H9 (cell line): ENCODE data around the gene RPUSD3. TPM values are rescaled to one million over a fixed set of nuclear protein-coding genes. Genes with fewer than 3 reads are reported as not detected.

ENCODE experiments used
- DNase-seq: peaks from one replicate; pipeline ENCODE4 v3.0.0-alpha.2; 2017
- H2AFZ ChIP-seq: one replicate; pipeline ENCODE4 v1.6.1; 2013; ENCODE audit warnings: mild to moderate bottlenecking, low read length, control low read depth, moderate library complexity
- H2AK5ac ChIP-seq: 2 replicates; pipeline ENCODE4 v1.6.1; 2013; ENCODE audit warnings: low read length, control low read depth, mixed read lengths; ENCODE audit not compliant: insufficient read length
- H2BK120ac ChIP-seq: one replicate; pipeline ENCODE4 v1.6.1; 2013; ENCODE audit warnings: low read depth, mild to moderate bottlenecking, low read length, control low read depth, inconsistent platforms; ENCODE audit not compliant: poor library complexity, severe bottlenecking
- H2BK12ac ChIP-seq: 2 replicates; pipeline ENCODE4 v1.6.1; 2013; ENCODE audit warnings: low read length, control low read depth, mixed read lengths, low read depth; ENCODE audit not compliant: insufficient read length
- H2BK15ac ChIP-seq: 2 replicates; pipeline ENCODE4 v1.6.1; 2013; ENCODE audit warnings: low read depth, low read length, control low read depth
- H2BK20ac ChIP-seq: one replicate; pipeline ENCODE4 v1.6.1; 2013; ENCODE audit warnings: low read depth, mild to moderate bottlenecking, low read length, control low read depth, inconsistent platforms; ENCODE audit not compliant: poor library complexity, severe bottlenecking
- H2BK5ac ChIP-seq: 2 replicates; pipeline ENCODE4 v1.6.1; 2013; ENCODE audit warnings: low read length, control low read depth, mixed read lengths; ENCODE audit not compliant: insufficient read length
- H3K14ac ChIP-seq: 2 replicates; pipeline ENCODE4 v1.6.1; 2013; ENCODE audit warnings: low read length, control low read depth; ENCODE audit not compliant: insufficient read depth
- H3K18ac ChIP-seq: 2 replicates; pipeline ENCODE4 v1.6.1; 2013; ENCODE audit warnings: low read depth, mild to moderate bottlenecking, mixed read lengths, low read length, control low read depth; ENCODE audit not compliant: insufficient read length
- H3K23ac ChIP-seq: 2 replicates; pipeline ENCODE4 v1.6.1; 2013; ENCODE audit warnings: low read length, control low read depth, mixed read lengths, low read depth; ENCODE audit not compliant: insufficient read length
- H3K23me2 ChIP-seq: 2 replicates; pipeline ENCODE4 v1.6.1; 2013; ENCODE audit warnings: low read depth, mild to moderate bottlenecking, mixed read lengths, low read length, control low read depth; ENCODE audit not compliant: insufficient read length, poor library complexity, severe bottlenecking
- H3K27ac ChIP-seq: 2 replicates; pipeline ENCODE4 v1.5.1; 2013; ENCODE audit warnings: low read length, control low read depth, mixed read lengths, low read depth; ENCODE audit not compliant: insufficient read length
- H3K27me3 ChIP-seq: 2 replicates; pipeline ENCODE4 v1.6.1; 2013; ENCODE audit warnings: low read length, control low read depth, inconsistent platforms; ENCODE audit not compliant: insufficient read depth
- H3K4ac ChIP-seq: 2 replicates; pipeline ENCODE4 v1.6.1; 2013; ENCODE audit warnings: low read depth, mild to moderate bottlenecking, control low read depth, inconsistent platforms, low read length, moderate library complexity
- H3K4me1 ChIP-seq: 2 replicates; pipeline ENCODE4 v1.6.1; 2013; ENCODE audit warnings: low read length, control low read depth, inconsistent platforms; ENCODE audit not compliant: insufficient read depth
- H3K4me2 ChIP-seq: 2 replicates; pipeline ENCODE4 v1.6.1; 2013; ENCODE audit warnings: low read length, control low read depth, mixed read lengths; ENCODE audit not compliant: insufficient read length, insufficient read depth
- H3K56ac ChIP-seq: 2 replicates; pipeline ENCODE4 v1.6.1; 2013; ENCODE audit warnings: low read depth, mild to moderate bottlenecking, mixed read lengths, low read length, control low read depth; ENCODE audit not compliant: insufficient read length
- H3K79me1 ChIP-seq: 2 replicates; pipeline ENCODE4 v1.6.1; 2013; ENCODE audit warnings: low read depth, mild to moderate bottlenecking, moderate library complexity, low read length, control low read depth, inconsistent platforms; ENCODE audit not compliant: insufficient read depth, poor library complexity, severe bottlenecking
- H3K79me2 ChIP-seq: 2 replicates; pipeline ENCODE4 v1.6.1; 2013; ENCODE audit warnings: low read length, control low read depth, inconsistent platforms; ENCODE audit not compliant: insufficient read depth
- H3K9ac ChIP-seq: 2 replicates; pipeline ENCODE4 v1.6.1; 2013; ENCODE audit warnings: low read length, control low read depth, mixed read lengths; ENCODE audit not compliant: insufficient read length; ENCODE audit errors: extremely low read depth
- H3K9me3 ChIP-seq: one replicate; pipeline ENCODE4 v1.6.1; 2013; ENCODE audit warnings: low read depth, low read length, inconsistent platforms; ENCODE audit not compliant: control insufficient read depth
- H3T11ph ChIP-seq: one replicate; pipeline ENCODE4 v1.6.1; 2013; ENCODE audit warnings: mild to moderate bottlenecking, low read length, control low read depth, inconsistent platforms
- H4K20me1 ChIP-seq: one replicate; pipeline ENCODE4 v1.6.1; 2013; ENCODE audit not compliant: control insufficient read depth, insufficient read length, insufficient read depth
- H4K5ac ChIP-seq: 2 replicates; pipeline ENCODE4 v1.6.1; 2013; ENCODE audit warnings: low read depth, mild to moderate bottlenecking, mixed read lengths, low read length, control low read depth; ENCODE audit not compliant: insufficient read length
- H4K8ac ChIP-seq: replicated peaks from 2 replicates; pipeline ENCODE4 v1.6.1; 2013; ENCODE audit warnings: low read length, control low read depth, mixed read lengths, low read depth; ENCODE audit not compliant: insufficient read length
- H4K91ac ChIP-seq: 2 replicates; pipeline ENCODE4 v1.6.1; 2013; ENCODE audit warnings: low read depth, mild to moderate bottlenecking, moderate library complexity, mixed read lengths, low read length, control low read depth; ENCODE audit not compliant: insufficient read length
- H3K27ac Mint-ChIP-seq, 3 experiments: 2 replicates in 2 of 3; 3 replicates in 1 of 3; pipeline ENCODE4 v1.8.0; 2020 to 2021; ENCODE audit warnings: mixed read lengths in 3 of 3, mild to moderate bottlenecking in 1 of 3, moderate library complexity in 1 of 3
- H3K27me3 Mint-ChIP-seq: 2 replicates; pipeline ENCODE4 v1.8.0; 2021; ENCODE audit warnings: low read depth, mild to moderate bottlenecking, moderate library complexity, mixed read lengths
- H3K36me3 Mint-ChIP-seq, 3 experiments: 2 replicates in 2 of 3; 3 replicates in 1 of 3; pipeline ENCODE4 v1.8.0; 2020 to 2021; ENCODE audit warnings: low read depth in 3 of 3, mixed read lengths in 3 of 3; ENCODE audit not compliant: insufficient read depth in 1 of 3
- H3K4me1 Mint-ChIP-seq, 2 experiments: 2 replicates each; pipeline ENCODE4 v1.8.0; 2020; ENCODE audit warnings: mixed read lengths in 2 of 2
- H3K4me3 Mint-ChIP-seq, 2 experiments: 2 replicates in 1 of 2; 3 replicates in 1 of 2; pipeline ENCODE4 v1.8.0; 2020 to 2021; ENCODE audit warnings: mild to moderate bottlenecking in 2 of 2, mixed read lengths in 2 of 2, moderate library complexity in 1 of 2
- H3K9me3 Mint-ChIP-seq, 2 experiments: 2 replicates in 1 of 2; 3 replicates in 1 of 2; pipeline ENCODE4 v1.8.0; 2020; ENCODE audit warnings: mild to moderate bottlenecking in 2 of 2, mixed read lengths in 2 of 2, moderate library complexity in 1 of 2
- WGBS: extraction: QIAGEN DNeasy Blood & Tissue Kit; methylation state at CpG from one replicate; pipeline ENCODE4 v1.1.7; 2013; ENCODE audit warnings: missing lambda C conversion rate, low lambda C conversion rate, mixed read lengths; ENCODE audit not compliant: insufficient read length; ENCODE audit errors: extremely low coverage; 5-methylcytosine and 5-hydroxymethylcytosine counted together
- total RNA-seq: library from RNA; stranded (reverse); gene quantifications from 2 replicates; pipeline ENCODE4 v1.2.1, GENCODE V29; 2021
- TF ChIP-seq, protein P1 (sequence below): fragments of 200-600 bp; sonication (generic); conservative IDR thresholded peaks from 3 replicates; pipeline ENCODE4 v1.8.0; 2021; ENCODE audit warnings: antibody characterized with exemption, mild to moderate bottlenecking

Gene RPUSD3
- total RNA-seq, 1 experiment from 2014 or later = 59.5 TPM

DNA sequence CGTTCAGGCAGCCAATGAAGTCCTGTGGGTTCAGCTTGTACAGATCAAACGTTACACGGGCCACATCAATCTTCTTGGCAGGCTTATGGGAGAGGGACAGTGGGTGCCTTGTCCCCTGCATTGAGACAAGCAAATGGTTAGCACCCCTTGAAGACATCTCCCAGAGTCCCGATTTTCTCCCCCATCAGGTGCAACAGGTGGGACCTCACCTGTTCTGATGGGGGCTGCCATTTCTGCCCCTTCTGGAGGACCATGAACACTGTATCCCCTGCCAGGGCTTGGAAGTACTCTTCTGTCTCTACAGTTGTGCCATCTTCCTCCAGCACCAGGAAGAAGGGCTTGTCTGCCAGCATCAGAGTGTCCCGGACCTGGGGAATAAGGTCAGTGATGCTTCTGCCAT, 26.1 kb upstream of the RPUSD3 start:
- Histone ChIP-seq H3K79me1 (no peaks in the 10 kb centered on the region), H4K20me1 (no peaks in the 10 kb centered on the region), H2BK15ac (no peak overlapping the region), H3T11ph (no peak overlapping the region), H3K27me3 (no peaks in the 10 kb centered on the region), H2BK5ac (no peak overlapping the region), H2AK5ac (no peak overlapping the region), H3K4me1 (no peaks in the 10 kb centered on the region), H3K4me2 (no peak overlapping the region), H2AFZ (no peak overlapping the region), H2BK120ac (no peak overlapping the region), H3K23ac (no peak overlapping the region), H2BK12ac (no peak overlapping the region), H4K8ac (no peak overlapping the region), H4K91ac (no peak overlapping the region), H4K5ac (no peak overlapping the region), H3K4ac (no peak overlapping the region), H2BK20ac (no peak overlapping the region), H3K18ac (no peak overlapping the region), H3K27ac (no peak overlapping the region), H3K14ac (no peak overlapping the region; the same call in 1 of the 2 replicates), H3K9me3 (no peaks in the 10 kb centered on the region), H3K79me2 (no peaks in the 10 kb centered on the region), H3K23me2 (no peaks in the 10 kb centered on the region), H3K56ac (no peak overlapping the region), H3K9ac (no peak overlapping the region)
- TF ChIP-seq, protein P1, sequence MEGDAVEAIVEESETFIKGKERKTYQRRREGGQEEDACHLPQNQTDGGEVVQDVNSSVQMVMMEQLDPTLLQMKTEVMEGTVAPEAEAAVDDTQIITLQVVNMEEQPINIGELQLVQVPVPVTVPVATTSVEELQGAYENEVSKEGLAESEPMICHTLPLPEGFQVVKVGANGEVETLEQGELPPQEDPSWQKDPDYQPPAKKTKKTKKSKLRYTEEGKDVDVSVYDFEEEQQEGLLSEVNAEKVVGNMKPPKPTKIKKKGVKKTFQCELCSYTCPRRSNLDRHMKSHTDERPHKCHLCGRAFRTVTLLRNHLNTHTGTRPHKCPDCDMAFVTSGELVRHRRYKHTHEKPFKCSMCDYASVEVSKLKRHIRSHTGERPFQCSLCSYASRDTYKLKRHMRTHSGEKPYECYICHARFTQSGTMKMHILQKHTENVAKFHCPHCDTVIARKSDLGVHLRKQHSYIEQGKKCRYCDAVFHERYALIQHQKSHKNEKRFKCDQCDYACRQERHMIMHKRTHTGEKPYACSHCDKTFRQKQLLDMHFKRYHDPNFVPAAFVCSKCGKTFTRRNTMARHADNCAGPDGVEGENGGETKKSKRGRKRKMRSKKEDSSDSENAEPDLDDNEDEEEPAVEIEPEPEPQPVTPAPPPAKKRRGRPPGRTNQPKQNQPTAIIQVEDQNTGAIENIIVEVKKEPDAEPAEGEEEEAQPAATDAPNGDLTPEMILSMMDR = no peak
- Mint-ChIP-seq H3K9me3 (no peaks in the 10 kb centered on the region), H3K4me3 (no peak overlapping the region), H3K36me3 (no peaks in the 10 kb centered on the region), H3K27me3 (peaks cover 8% of the 10 kb centered on the region), H3K4me1 (no peaks in the 10 kb centered on the region), H3K27ac (no peak overlapping the region)
- DNase-seq = no peak
- no CpG with 5 or more reads among the region's 5 CpGs for WGBS
